ENCODE results near the gene ZCCHC8.
"Not testable (repeated sequence)": the region's sequence is repeated elsewhere in the genome, so short reads cannot be mapped to it uniquely, and the experiment has no call there.

The ZCCHC8 gene

DNA sequence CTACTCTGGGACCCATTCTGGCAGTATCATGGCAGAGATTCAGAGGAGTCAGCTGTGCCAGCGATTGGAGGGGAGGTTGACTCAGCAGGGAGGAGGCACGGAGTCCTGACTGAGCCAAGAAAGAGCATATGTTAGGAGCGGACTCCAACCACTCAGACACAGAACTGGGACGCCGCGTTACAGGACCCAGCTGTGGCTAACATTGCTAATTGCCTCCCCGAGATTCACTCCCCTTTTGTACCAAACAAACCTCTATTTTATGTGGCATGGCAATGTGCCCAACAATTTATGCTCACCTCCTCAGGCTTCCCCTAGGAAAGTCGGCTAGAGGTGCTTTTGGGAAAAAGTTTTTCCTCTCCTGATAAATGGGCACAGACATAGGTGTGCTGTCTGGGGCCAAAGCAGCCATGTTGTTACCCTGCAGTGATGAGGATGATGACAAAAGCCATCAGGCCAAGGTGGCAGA lies 63.0 kb downstream of the ZCCHC8 start:
- H3K9me3 ChIP-seq (ENCODE audit: severe bottlenecking), result no peaks in the 10 kb centered on the region
- H3K4me3 ChIP-seq (ENCODE audit: severe bottlenecking), result no peak overlapping the region
- H3K4me1 ChIP-seq (ENCODE audit: insufficient read depth, poor library complexity, severe bottlenecking), result peaks cover 2% of the 10 kb centered on the region
- H3K27ac ChIP-seq (ENCODE audit: poor library complexity, severe bottlenecking), result no peak overlapping the region
- DNase-seq (ENCODE audit: low spot score), result no peak
- ATAC-seq (ENCODE audit: low read depth), result peak; percentile 76
- no peaks in the 10 kb centered on the region for H3K27me3 ChIP-seq (ENCODE audit: insufficient read depth, poor library complexity, severe bottlenecking)
- TF ChIP-seq, protein P1, sequence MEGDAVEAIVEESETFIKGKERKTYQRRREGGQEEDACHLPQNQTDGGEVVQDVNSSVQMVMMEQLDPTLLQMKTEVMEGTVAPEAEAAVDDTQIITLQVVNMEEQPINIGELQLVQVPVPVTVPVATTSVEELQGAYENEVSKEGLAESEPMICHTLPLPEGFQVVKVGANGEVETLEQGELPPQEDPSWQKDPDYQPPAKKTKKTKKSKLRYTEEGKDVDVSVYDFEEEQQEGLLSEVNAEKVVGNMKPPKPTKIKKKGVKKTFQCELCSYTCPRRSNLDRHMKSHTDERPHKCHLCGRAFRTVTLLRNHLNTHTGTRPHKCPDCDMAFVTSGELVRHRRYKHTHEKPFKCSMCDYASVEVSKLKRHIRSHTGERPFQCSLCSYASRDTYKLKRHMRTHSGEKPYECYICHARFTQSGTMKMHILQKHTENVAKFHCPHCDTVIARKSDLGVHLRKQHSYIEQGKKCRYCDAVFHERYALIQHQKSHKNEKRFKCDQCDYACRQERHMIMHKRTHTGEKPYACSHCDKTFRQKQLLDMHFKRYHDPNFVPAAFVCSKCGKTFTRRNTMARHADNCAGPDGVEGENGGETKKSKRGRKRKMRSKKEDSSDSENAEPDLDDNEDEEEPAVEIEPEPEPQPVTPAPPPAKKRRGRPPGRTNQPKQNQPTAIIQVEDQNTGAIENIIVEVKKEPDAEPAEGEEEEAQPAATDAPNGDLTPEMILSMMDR (IDR thresholded peaks at IDR 0.05; ENCODE audit: poor library complexity, severe bottlenecking), result no peak
- no peaks in the 10 kb centered on the region for H3K36me3 ChIP-seq (ENCODE audit: low read depth)

DNA sequence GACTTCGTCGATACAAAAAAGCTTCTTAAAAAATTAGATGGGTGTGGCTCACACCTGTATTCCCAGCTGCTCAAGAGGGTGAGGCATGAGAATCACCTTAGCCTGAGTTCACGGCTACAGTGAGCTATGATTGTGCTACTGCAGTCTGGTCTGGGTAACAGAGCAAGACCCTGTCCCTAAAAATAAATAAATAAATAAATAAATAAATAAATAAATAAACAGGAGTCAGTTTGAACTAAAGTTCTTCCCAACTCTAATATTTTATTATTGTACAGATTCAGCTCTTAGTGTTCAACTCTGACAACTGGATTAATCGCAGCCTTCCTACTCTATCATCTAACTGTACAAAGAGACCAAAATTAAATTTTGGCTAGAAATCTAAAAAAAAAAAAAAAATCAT lies 65.5 kb downstream of the ZCCHC8 start:
- TF ChIP-seq, protein P1 (IDR thresholded peaks at IDR 0.05; ENCODE audit: poor library complexity, severe bottlenecking), result no peak
- Histone ChIP-seq H3K9me3 (ENCODE audit: severe bottlenecking) (no peaks in the 10 kb centered on the region), H3K27me3 (ENCODE audit: insufficient read depth, poor library complexity, severe bottlenecking) (no peaks in the 10 kb centered on the region), H3K4me3 (ENCODE audit: severe bottlenecking) (no peak overlapping the region), H3K27ac (ENCODE audit: poor library complexity, severe bottlenecking) (no peak overlapping the region), H3K36me3 (ENCODE audit: low read depth) (no peaks in the 10 kb centered on the region), H3K4me1 (ENCODE audit: insufficient read depth, poor library complexity, severe bottlenecking) (peaks cover 2% of the 10 kb centered on the region)
- ATAC-seq (ENCODE audit: low read depth), result no peak
- no peak for DNase-seq (ENCODE audit: low spot score)

DNA sequence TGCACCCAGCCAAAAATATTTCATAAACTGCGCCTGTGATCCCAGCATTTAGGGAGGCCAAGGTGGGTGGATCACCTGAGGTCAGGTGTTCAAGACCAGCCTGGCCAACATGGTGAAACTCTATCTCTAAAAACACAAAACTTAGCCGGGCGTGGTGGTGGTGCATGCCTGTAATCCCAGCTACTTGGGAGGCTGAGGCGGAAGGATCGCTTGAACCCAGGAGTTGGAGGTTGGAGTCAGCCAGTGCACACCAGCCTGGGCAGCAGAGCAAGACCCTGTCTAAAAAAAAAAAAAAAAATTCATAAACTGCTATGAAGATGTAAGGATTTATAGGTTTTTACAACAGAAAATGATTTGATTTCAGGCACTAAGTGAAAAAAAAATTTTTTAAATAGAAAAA lies 71.7 kb downstream of the ZCCHC8 start:
- H3K4me3 ChIP-seq (ENCODE audit: severe bottlenecking); DNase-seq (ENCODE audit: low spot score); H3K9me3 ChIP-seq (ENCODE audit: severe bottlenecking); H3K4me1 ChIP-seq (ENCODE audit: insufficient read depth, poor library complexity, severe bottlenecking); H3K27me3 ChIP-seq (ENCODE audit: insufficient read depth, poor library complexity, severe bottlenecking); H3K27ac ChIP-seq (ENCODE audit: poor library complexity, severe bottlenecking); H3K36me3 ChIP-seq (ENCODE audit: low read depth); ATAC-seq (ENCODE audit: low read depth): not testable (repeated sequence)

DNA sequence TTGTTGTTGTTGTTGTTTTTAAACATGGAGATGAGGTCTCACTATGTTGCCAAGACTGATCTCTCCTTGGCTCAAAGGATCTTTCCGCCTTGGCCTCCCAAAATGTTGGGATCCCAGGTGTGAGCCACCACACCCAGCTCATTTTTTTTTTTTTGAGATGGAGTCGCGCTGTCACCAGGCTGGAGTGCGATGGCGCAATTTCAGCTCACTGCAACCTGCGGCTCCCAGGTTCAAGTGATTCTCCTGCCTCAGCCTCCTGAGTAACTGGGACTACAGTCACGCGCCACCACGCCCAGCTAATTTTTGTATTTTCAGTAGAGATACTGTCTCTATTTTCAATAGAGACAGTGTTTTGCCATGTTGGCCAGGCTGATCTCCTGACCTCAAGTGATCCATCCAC lies 73.3 kb downstream of the ZCCHC8 start:
- ATAC-seq (ENCODE audit: low read depth), result no peak

DNA sequence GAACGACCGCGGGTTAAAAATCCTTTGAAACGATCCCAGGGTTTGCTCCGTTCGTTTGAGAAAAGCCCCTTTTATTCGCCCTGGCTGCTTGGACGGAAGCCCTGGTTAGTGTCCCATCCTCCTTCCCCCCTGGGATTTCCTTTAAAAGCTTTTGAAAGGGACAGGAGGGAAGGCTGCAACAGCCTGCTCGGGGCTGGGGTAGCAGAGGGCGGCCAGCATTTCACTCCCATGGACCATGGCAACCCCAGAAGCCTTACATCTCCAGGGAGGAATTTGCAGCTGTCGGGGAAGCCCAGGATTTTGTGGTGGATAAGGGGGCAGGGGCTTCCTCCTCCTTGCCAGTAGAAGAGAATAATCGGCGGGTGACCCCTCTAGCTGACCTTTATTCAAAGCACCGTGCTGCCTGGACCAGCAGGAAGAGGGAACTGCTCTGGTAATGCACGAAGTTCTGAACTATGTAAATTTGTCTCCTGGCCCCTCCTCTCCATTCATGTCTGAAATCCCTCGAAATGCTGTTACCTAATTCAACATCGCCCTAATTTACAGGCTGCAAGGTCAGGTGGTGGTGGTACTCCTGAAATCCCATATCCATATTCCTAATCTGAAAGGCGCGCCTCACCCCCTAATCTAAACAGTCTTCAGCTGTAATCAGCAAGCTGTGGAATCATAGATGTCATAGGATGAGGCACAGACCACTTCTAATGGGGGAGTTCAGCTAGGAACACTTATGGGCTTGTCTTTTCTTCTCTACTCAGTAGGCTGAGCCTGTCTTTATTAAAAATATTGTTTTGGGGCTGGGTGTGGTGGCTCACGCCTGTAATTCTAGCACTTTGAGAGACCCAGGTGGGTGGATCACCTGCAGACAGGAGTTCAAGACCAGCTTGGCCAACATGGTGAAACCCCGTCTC lies 77.2 kb downstream of the ZCCHC8 start:
- H3K36me3 ChIP-seq (ENCODE audit: low read depth), result no peaks in the 10 kb centered on the region
- H3K27me3 ChIP-seq (ENCODE audit: insufficient read depth, poor library complexity, severe bottlenecking), result no peaks in the 10 kb centered on the region
- H3K4me1 ChIP-seq (ENCODE audit: insufficient read depth, poor library complexity, severe bottlenecking), result no peaks in the 10 kb centered on the region
- DNase-seq (ENCODE audit: low spot score), result no peak
- H3K9me3 ChIP-seq (ENCODE audit: severe bottlenecking), result no peaks in the 10 kb centered on the region
- H3K4me3 ChIP-seq (ENCODE audit: severe bottlenecking), result peak overlapping the region; percentile 100
- ATAC-seq (ENCODE audit: low read depth), result peak; percentile 47
- TF ChIP-seq, protein P1 (IDR thresholded peaks at IDR 0.05; ENCODE audit: poor library complexity, severe bottlenecking), result no peak
- H3K27ac ChIP-seq (ENCODE audit: poor library complexity, severe bottlenecking), result peak overlapping the region; percentile 88

More for the DNA sequence above, 73.3 kb downstream of the ZCCHC8 start:
- H3K27me3 ChIP-seq (ENCODE audit: insufficient read depth, poor library complexity, severe bottlenecking), result no peaks in the 10 kb centered on the region
- H3K4me1 ChIP-seq (ENCODE audit: insufficient read depth, poor library complexity, severe bottlenecking), result no peaks in the 10 kb centered on the region
- TF ChIP-seq, protein P1 (IDR thresholded peaks at IDR 0.05; ENCODE audit: poor library complexity, severe bottlenecking), result no peak
- H3K9me3 ChIP-seq (ENCODE audit: severe bottlenecking), result no peaks in the 10 kb centered on the region
- DNase-seq (ENCODE audit: low spot score), result no peak
- no peaks in the 10 kb centered on the region for H3K36me3 ChIP-seq (ENCODE audit: low read depth)
- no peak overlapping the region for H3K27ac ChIP-seq (ENCODE audit: poor library complexity, severe bottlenecking)
- no peak overlapping the region for H3K4me3 ChIP-seq (ENCODE audit: severe bottlenecking)
